ENCODE data around the gene CNKSR3.
A peak's percentile ranks its signal among the peaks of the same experiment; 100 is the strongest.

DNA sequence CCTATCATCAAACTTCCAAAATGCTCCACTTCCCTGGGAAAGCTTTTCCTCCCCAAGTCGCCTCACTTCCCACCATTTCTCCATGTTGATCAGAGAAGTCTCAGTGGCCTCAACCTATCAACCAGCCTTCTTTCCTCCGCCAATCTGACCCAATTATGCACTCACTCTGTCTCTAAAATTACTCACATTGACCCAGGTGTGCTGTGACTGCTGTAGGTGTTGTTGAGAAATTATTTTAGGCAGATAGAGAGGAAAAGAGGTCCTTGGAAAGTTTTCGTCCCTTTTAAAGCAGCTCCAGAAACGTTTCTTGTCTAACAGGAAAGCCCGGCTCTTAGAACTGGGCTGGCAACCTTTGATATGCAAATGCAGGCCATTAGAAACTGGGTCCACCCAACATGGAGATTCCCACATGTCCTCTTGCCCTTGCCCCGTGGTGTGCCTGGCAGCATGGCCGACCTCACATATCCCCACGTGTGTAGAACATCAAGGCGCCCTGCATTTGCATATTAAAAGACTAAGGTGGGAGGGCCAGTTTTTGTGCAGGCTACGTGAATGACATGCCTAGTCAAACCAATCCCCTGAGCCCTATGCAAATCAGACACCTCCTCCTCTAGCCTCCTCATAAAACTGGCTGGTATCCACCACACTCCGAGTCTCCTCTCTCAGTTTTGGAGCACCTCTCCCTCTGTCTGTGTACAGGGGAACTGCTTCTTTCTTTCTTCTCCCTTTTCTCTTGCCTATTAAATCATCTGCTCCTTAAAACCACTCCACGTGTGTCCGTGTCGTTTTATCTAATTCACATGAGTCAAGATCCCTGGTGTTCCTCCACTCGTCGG is 166.8 kb downstream of the CNKSR3 start:
- TF ChIP-seq, protein P1, sequence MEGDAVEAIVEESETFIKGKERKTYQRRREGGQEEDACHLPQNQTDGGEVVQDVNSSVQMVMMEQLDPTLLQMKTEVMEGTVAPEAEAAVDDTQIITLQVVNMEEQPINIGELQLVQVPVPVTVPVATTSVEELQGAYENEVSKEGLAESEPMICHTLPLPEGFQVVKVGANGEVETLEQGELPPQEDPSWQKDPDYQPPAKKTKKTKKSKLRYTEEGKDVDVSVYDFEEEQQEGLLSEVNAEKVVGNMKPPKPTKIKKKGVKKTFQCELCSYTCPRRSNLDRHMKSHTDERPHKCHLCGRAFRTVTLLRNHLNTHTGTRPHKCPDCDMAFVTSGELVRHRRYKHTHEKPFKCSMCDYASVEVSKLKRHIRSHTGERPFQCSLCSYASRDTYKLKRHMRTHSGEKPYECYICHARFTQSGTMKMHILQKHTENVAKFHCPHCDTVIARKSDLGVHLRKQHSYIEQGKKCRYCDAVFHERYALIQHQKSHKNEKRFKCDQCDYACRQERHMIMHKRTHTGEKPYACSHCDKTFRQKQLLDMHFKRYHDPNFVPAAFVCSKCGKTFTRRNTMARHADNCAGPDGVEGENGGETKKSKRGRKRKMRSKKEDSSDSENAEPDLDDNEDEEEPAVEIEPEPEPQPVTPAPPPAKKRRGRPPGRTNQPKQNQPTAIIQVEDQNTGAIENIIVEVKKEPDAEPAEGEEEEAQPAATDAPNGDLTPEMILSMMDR (IDR thresholded peaks at IDR 0.05; ENCODE audit: poor library complexity), result peak; percentile 33
- TF ChIP-seq EZH2 (IDR thresholded peaks at IDR 0.05; ENCODE audit: borderline replicate concordance), result no peak

All from hepatocyte (in vitro differentiated cells).